IMR-90 (cell line): ENCODE data around the gene LYRM4.

Source experiments
- RCOR1 ChIP-seq: IDR thresholded peaks from 2 replicates; pipeline ENCODE4 v1.6.1; 2012; ENCODE audit warnings: mild to moderate bottlenecking, low read length, improper control_type of control experiment; ENCODE audit not compliant: insufficient replicate concordance
- TF ChIP-seq, protein P1 (sequence below): conservative IDR thresholded peaks from 2 replicates; pipeline ENCODE4 v1.5.1; 2012; ENCODE audit warnings: mild to moderate bottlenecking, low read depth, low read length, improper control_type of control experiment

GRCh38 chr6:5087389-5087788, 173.4 kb downstream of the LYRM4 start:
- TF ChIP-seq, protein P1, sequence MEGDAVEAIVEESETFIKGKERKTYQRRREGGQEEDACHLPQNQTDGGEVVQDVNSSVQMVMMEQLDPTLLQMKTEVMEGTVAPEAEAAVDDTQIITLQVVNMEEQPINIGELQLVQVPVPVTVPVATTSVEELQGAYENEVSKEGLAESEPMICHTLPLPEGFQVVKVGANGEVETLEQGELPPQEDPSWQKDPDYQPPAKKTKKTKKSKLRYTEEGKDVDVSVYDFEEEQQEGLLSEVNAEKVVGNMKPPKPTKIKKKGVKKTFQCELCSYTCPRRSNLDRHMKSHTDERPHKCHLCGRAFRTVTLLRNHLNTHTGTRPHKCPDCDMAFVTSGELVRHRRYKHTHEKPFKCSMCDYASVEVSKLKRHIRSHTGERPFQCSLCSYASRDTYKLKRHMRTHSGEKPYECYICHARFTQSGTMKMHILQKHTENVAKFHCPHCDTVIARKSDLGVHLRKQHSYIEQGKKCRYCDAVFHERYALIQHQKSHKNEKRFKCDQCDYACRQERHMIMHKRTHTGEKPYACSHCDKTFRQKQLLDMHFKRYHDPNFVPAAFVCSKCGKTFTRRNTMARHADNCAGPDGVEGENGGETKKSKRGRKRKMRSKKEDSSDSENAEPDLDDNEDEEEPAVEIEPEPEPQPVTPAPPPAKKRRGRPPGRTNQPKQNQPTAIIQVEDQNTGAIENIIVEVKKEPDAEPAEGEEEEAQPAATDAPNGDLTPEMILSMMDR: no peak
- TF ChIP-seq RCOR1: no peak
